Measurements from ENCODE around the gene CCDC61.

CCDC61 gene

GRCh38 chr19:46065486-46066071 is 70.3 kb downstream of the CCDC61 start:
- no peak for DNase-seq (ENCODE audit: low spot score)
- in situ Hi-C loops (cut with MboI; ENCODE audit: low sequenced_read_pairs, unreplicated experiment) = no loop called here
- TF ChIP-seq CTCF (IDR thresholded peaks at IDR 0.05; ENCODE audit: borderline replicate concordance, control extremely low read depth, extremely low read depth, insufficient read depth, missing control alignments) = no peak

GRCh38 chr19:46066471-46066870 is 71.2 kb downstream of the CCDC61 start:
- in situ Hi-C loops (cut with MboI; ENCODE audit: low sequenced_read_pairs, unreplicated experiment) = no loop called here
- no peak for DNase-seq (ENCODE audit: low spot score)
- TF ChIP-seq CTCF (IDR thresholded peaks at IDR 0.05; ENCODE audit: borderline replicate concordance, control extremely low read depth, extremely low read depth, insufficient read depth, missing control alignments) = no peak

- no peak for DNase-seq (ENCODE audit: low spot score)
- in situ Hi-C loops (cut with MboI; ENCODE audit: low sequenced_read_pairs, unreplicated experiment) = no loop called here
- no peak for TF ChIP-seq CTCF (IDR thresholded peaks at IDR 0.05; ENCODE audit: borderline replicate concordance, control extremely low read depth, extremely low read depth, insufficient read depth, missing control alignments)
Measured at GRCh38 chr19:46067691-46068090, 72.4 kb downstream of the CCDC61 start.

Measured in GM13976 (cell line).